HepG2 (cell line): ENCODE measurements around the gene ETV5. TPM values are rescaled to one million over a fixed set of nuclear protein-coding genes. Genes with fewer than 3 reads are reported as not detected.

Source experiments
- AGO2 ChIP-seq: fragments of 200-400 bp; formaldehyde crosslinking; optimal IDR thresholded peaks from 2 replicates; pipeline ENCODE3; 2017; ENCODE audit warnings: mild to moderate bottlenecking, low read depth, low read length, moderate library complexity
- ARID4A ChIP-seq: sonication (generic); formaldehyde crosslinking; IDR thresholded peaks from 2 replicates; pipeline ENCODE4 v1.5.0; 2020; ENCODE audit warnings: mild to moderate bottlenecking, missing genetic modification reagents, borderline replicate concordance
- FOXP4 ChIP-seq: sonication (generic); formaldehyde crosslinking; IDR thresholded peaks from 2 replicates; pipeline ENCODE4 v1.4.0; 2020; ENCODE audit warnings: missing genetic modification reagents
- GMEB2 ChIP-seq: IDR thresholded peaks from 2 replicates; pipeline ENCODE4 v1.6.1; 2016; ENCODE audit warnings: missing biosample characterization, missing genetic modification reagents, low read depth
- HMG20A ChIP-seq: IDR thresholded peaks from 2 replicates; pipeline ENCODE4 v1.6.1; 2016; ENCODE audit warnings: borderline replicate concordance
- HNF4G ChIP-seq, 2 experiments: sonication (generic) in 1 of 2; formaldehyde crosslinking in 1 of 2; IDR thresholded peaks; 2 replicates each; pipeline versions ENCODE4 v1.4.0 to v1.6.1; 2011 to 2020; ENCODE audit warnings: borderline replicate concordance in 2 of 2, low read depth in 2 of 2, mild to moderate bottlenecking in 2 of 2, low read length in 1 of 2, missing genetic modification reagents in 1 of 2, moderate library complexity in 1 of 2
- PAXIP1 ChIP-seq: sonication (generic); formaldehyde crosslinking; conservative IDR thresholded peaks from 2 replicates; pipeline ENCODE4 v1.4.0; 2020; ENCODE audit warnings: mild to moderate bottlenecking, missing genetic modification reagents, moderate library complexity
- PHF8 ChIP-seq: sonication (generic); formaldehyde crosslinking; IDR thresholded peaks from 2 replicates; pipeline ENCODE4 v1.5.0; 2020; ENCODE audit warnings: missing genetic modification reagents
- RXRB ChIP-seq: IDR thresholded peaks from 2 replicates; pipeline ENCODE4 v1.6.1; 2016; ENCODE audit warnings: borderline replicate concordance, missing genetic modification reagents, missing compliant biosample characterization
- SOX13 ChIP-seq, 3 experiments: fragments of 450-650 bp in 1 of 3; sonication (generic) in 1 of 3; formaldehyde crosslinking in 1 of 3; IDR thresholded peaks in 2 of 3; conservative IDR thresholded peaks in 1 of 3; 2 replicates each; pipeline versions ENCODE4 v1.5.0 to v1.6.1; 2016 to 2020; ENCODE audit warnings: antibody characterized with exemption in 1 of 3, mild to moderate bottlenecking in 1 of 3, missing compliant biosample characterization in 1 of 3, missing genetic modification reagents in 1 of 3, moderate library complexity in 1 of 3
- ZBTB38 ChIP-seq: sonication (generic); formaldehyde crosslinking; IDR thresholded peaks from 2 replicates; pipeline ENCODE4 v1.5.1; 2020; ENCODE audit warnings: mild to moderate bottlenecking, missing genetic modification reagents
- ZNF263 ChIP-seq: sonication (generic); formaldehyde crosslinking; IDR thresholded peaks from 2 replicates; pipeline ENCODE4 v1.4.0; 2020; ENCODE audit warnings: missing genetic modification reagents
- polyA plus RNA-seq, 8 experiments: library from polyadenylated mRNA; depleted of rRNA in 3 of 8; stranded (reverse) in 7 of 8; unstranded in 1 of 8; fragments of >200 nt; fragmentation: Illumina TruSeq in 4 of 8; extraction: Trizol in 4 of 8; gene quantifications; 2 replicates each; pipeline versions ENCODE4 v1.2.1 to v1.2.3, GENCODE V29; 2011 to 2016; ENCODE audit warnings: low read depth in 4 of 8, missing spikeins in 1 of 8, mixed read lengths in 1 of 8; ENCODE audit not compliant: insufficient read depth in 1 of 8
- total RNA-seq, 5 experiments: library from RNA; depleted of rRNA; stranded (reverse); fragments of >200 nt; fragmentation: Illumina TruSeq; extraction: Trizol; gene quantifications; 2 replicates each; pipeline ENCODE4 v1.2.3, GENCODE V29; 2016; ENCODE audit warnings: low read depth in 1 of 5
- TF ChIP-seq, protein P1 (sequence below): sonication (generic); formaldehyde crosslinking; IDR thresholded peaks from 2 replicates; pipeline ENCODE4 v1.5.1; 2020; ENCODE audit warnings: mild to moderate bottlenecking, moderate library complexity, missing genetic modification reagents

ETV5 gene
- total and polyA plus RNA-seq, 2 of the 13 experiments (the other 11 are each of a cell fraction or from before 2014, with no cell fraction given) = 52.9 to 57.2 TPM

- TF ChIP-seq ARID4A (CRISPR knock-in tag) (0 out of 2 replicates have a peak, but pooled peaks have one; percentile 17), GMEB2 (CRISPR knock-in tag) (no peak), ZBTB38 (no peak), RXRB (CRISPR knock-in tag) (peak; percentile 85), ZNF263 (CRISPR knock-in tag) (0 out of 2 replicates have a peak, but pooled peaks have one; percentile 18), SOX13 (IDR thresholded peaks at IDR 0.05) (no peak), SOX13 (CRISPR knock-in tag; conservative IDR thresholded peaks at IDR 0.05 in 1 of 2, IDR thresholded peaks at IDR 0.05 in 1 of 2) (peak in 1 of 2 experiments; percentile 55; a peak in 2 of 4 replicates), HNF4G (IDR thresholded peaks at IDR 0.05; ENCODE audit: borderline replicate concordance, low read depth, low read length) (no peak), HNF4G (CRISPR knock-in tag; IDR thresholded peaks at IDR 0.05; ENCODE audit: borderline replicate concordance, low read depth) (no peak), PHF8 (CRISPR knock-in tag) (no peak), AGO2 (no peak), HMG20A (CRISPR knock-in tag) (peak; percentile 61; the same call in 1 of the 2 replicates), PAXIP1 (peak; percentile 45; the same call in 1 of the 2 replicates), FOXP4 (CRISPR knock-in tag) (peak; percentile 56)
- TF ChIP-seq, protein P1, sequence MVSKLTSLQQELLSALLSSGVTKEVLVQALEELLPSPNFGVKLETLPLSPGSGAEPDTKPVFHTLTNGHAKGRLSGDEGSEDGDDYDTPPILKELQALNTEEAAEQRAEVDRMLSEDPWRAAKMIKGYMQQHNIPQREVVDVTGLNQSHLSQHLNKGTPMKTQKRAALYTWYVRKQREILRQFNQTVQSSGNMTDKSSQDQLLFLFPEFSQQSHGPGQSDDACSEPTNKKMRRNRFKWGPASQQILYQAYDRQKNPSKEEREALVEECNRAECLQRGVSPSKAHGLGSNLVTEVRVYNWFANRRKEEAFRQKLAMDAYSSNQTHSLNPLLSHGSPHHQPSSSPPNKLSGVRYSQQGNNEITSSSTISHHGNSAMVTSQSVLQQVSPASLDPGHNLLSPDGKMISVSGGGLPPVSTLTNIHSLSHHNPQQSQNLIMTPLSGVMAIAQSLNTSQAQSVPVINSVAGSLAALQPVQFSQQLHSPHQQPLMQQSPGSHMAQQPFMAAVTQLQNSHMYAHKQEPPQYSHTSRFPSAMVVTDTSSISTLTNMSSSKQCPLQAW (CRISPR knock-in tag) = no peak
Measured at GRCh38 chr3:186070550-186070949, 38.3 kb downstream of the ETV5 start (continued).
